Activated CD8-positive, alpha-beta T cell treated with anti-CD3 and anti-CD28 coated beads for 36 hours (primary cell): ENCODE measurements around the gene POLG. TPM values are rescaled to one million over a fixed set of nuclear protein-coding genes. Genes with fewer than 3 reads are reported as not detected.
A peak's percentile ranks its signal among the peaks of the same experiment; 100 is the strongest.

ENCODE experiments used
- ATAC-seq: fragments of 200-7000 bp; cut with Tn5 transposase; one replicate; pipeline ENCODE4 v1.10.0; 2021; ENCODE audit warnings: mild to moderate bottlenecking, moderate library complexity
- CTCF ChIA-PET: fragments of 350-600 bp; sonication (Branson Sonifier 250); formaldehyde crosslinking; loops from one replicate; lab custom pipeline; 2021; ENCODE audit warnings: antibody characterized with exemption; lab: Charles Lee
- POLR2A ChIA-PET: fragments of 350-600 bp; sonication (Branson Sonifier 250); formaldehyde crosslinking; loops from one replicate; lab custom pipeline; 2021; ENCODE audit warnings: antibody characterized with exemption; lab: Charles Lee
- DNase-seq: peaks from one replicate; pipeline ENCODE4 v3.0.0-alpha.2; 2020
- H3K27ac Mint-ChIP-seq: one replicate; pipeline ENCODE4 v1.8.0; 2021; ENCODE audit warnings: mild to moderate bottlenecking, mixed read lengths
- H3K27me3 Mint-ChIP-seq: one replicate; pipeline ENCODE4 v1.8.0; 2021; ENCODE audit warnings: mixed read lengths
- H3K36me3 Mint-ChIP-seq: one replicate; pipeline ENCODE4 v1.8.0; 2021; ENCODE audit warnings: low read depth, mixed read lengths
- H3K4me1 Mint-ChIP-seq: one replicate; pipeline ENCODE4 v1.8.0; 2021; ENCODE audit warnings: low read depth, mixed read lengths
- H3K4me3 Mint-ChIP-seq: one replicate; pipeline ENCODE4 v1.8.0; 2021; ENCODE audit warnings: mild to moderate bottlenecking, moderate library complexity, mixed read lengths
- H3K9me3 Mint-ChIP-seq: one replicate; pipeline ENCODE4 v1.8.0; 2021; ENCODE audit warnings: mixed read lengths
- intact Hi-C: fragments of 100-400 bp; cut with micrococcal nuclease; formaldehyde crosslinking; loops from one replicate; pipeline ENCODE4 v1.10.0; 2022
- total RNA-seq, 2 experiments: library from RNA; stranded (reverse); gene quantifications; one replicate each; pipeline ENCODE4 v1.2.3, GENCODE V29; 2021
- TF ChIP-seq, protein P1 (sequence below): fragments of 200-600 bp; IDR thresholded peaks from one replicate; pipeline ENCODE4 v1.8.0; 2022; ENCODE audit warnings: antibody characterized with exemption, mild to moderate bottlenecking

Gene POLG
- total RNA-seq, 2 experiments from 2014 or later, result 101 to 106 TPM

DNA sequence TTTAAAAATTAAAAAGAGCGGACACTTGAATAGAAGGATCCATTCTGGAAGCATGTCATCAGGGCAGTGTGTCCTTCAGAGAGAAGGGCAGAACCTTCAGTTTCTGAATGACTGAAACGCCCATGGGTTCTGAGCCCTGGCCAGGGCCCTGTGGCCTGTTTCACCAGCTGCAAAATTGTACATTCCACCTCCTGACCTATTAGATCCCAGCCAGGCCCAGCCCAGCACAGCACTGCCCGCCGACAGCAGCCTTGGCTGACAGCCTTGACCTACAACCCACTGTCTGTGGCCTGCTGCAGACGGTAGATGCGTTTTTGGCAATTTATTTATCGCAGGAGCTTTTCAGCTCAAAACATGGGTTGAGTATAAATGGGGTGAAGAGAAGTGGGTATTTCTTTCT is 5.9 kb upstream of the POLG start:
- POLR2A ChIA-PET, result no interaction called here
- Mint-ChIP-seq H3K4me1 (peaks cover 19% of the 10 kb centered on the region), H3K9me3 (no peaks in the 10 kb centered on the region), H3K4me3 (no peak overlapping the region), H3K27ac (no peak overlapping the region), H3K27me3 (peaks cover 3% of the 10 kb centered on the region), H3K36me3 (no peaks in the 10 kb centered on the region)
- intact Hi-C loops, result no loop called here
- CTCF ChIA-PET, result interaction anchor here (2.5 kb wide), 1 partner anchor 18 kb away, joined by 17 read pairs; no protein-coding TSS in a partner anchor
- TF ChIP-seq, protein P1, sequence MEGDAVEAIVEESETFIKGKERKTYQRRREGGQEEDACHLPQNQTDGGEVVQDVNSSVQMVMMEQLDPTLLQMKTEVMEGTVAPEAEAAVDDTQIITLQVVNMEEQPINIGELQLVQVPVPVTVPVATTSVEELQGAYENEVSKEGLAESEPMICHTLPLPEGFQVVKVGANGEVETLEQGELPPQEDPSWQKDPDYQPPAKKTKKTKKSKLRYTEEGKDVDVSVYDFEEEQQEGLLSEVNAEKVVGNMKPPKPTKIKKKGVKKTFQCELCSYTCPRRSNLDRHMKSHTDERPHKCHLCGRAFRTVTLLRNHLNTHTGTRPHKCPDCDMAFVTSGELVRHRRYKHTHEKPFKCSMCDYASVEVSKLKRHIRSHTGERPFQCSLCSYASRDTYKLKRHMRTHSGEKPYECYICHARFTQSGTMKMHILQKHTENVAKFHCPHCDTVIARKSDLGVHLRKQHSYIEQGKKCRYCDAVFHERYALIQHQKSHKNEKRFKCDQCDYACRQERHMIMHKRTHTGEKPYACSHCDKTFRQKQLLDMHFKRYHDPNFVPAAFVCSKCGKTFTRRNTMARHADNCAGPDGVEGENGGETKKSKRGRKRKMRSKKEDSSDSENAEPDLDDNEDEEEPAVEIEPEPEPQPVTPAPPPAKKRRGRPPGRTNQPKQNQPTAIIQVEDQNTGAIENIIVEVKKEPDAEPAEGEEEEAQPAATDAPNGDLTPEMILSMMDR, result no peak
- DNase-seq (no peak), ATAC-seq (no peak)

- TF ChIP-seq, protein P1, result no peak
- Mint-ChIP-seq H3K36me3 (peaks cover 10% of the 10 kb centered on the region), H3K9me3 (no peaks in the 10 kb centered on the region), H3K27ac (no peak overlapping the region), H3K4me1 (peaks cover 28% of the 10 kb centered on the region), H3K4me3 (no peak overlapping the region), H3K27me3 (peaks cover 2% of the 10 kb centered on the region)
- DNase-seq (peak; percentile 55), ATAC-seq (no peak)
- CTCF ChIA-PET, result interaction anchor here (0.7 to 12.7 kb wide), 4 partner anchors 19 to 131 kb away, joined by 3 to 116 read pairs (median 5); no protein-coding TSS in a partner anchor
- intact Hi-C loops, result no loop called here
- POLR2A ChIA-PET, result interaction anchor here (1.1 kb wide), 1 partner anchor 23 kb away, joined by 3 read pairs; no protein-coding TSS in a partner anchor
These were observed 3.4 kb upstream of the POLG start for GRCh38 chr15:89338036-89338435.

GRCh38 chr15:89335298-89336041 is 846 bp upstream of the POLG start:
- Mint-ChIP-seq H3K9me3 (no peaks in the 10 kb centered on the region), H3K36me3 (peaks cover 34% of the 10 kb centered on the region), H3K4me3 (peak overlapping the region; percentile 78), H3K4me1 (peaks cover 52% of the 10 kb centered on the region), H3K27ac (peak overlapping the region; percentile 80), H3K27me3 (peaks cover 2% of the 10 kb centered on the region)
- TF ChIP-seq, protein P1, result no peak
- DNase-seq (peak; percentile 69), ATAC-seq (peak; percentile 33)
- CTCF ChIA-PET, result interaction anchor here (1.2 to 12.7 kb wide), 4 partner anchors 21 to 160 kb away, joined by 3 to 116 read pairs (median 8); partner anchors contain the start of gene FANCI
- POLR2A ChIA-PET, result interaction anchor here (0.8 to 1.3 kb wide), 3 partner anchors 10 to 24 kb away, joined by 3 to 4 read pairs (median 3); no protein-coding TSS in a partner anchor
- intact Hi-C loops, result no loop called here

DNA sequence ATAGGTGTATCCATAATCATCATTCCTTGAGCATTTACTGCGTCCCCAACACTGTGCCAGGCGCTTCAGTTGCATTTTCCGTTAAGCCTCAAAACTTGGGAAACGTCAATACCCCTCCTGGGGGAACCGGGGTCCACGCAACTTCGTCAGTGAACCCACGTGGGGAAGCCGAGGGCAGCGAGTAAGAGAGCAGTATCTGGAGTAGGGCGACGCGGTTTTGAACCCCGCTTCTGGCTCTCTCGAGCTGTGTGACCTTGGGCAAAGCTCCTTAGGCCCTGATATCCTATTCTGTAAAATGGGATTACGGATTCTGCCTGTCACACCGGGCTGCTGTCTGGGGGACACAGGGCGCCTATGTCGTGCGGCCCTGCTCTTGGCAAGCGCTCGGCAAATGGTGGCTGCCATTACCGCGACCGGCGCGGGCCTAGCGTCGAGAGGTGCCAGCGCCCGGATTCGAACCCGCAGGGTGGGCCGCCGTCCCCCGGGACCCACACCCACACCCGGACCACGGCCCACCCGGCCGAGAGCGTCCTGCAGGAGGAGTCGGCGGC is 590 bp downstream of the POLG start:
- intact Hi-C loops, result no loop called here
- TF ChIP-seq, protein P1, result no peak
- H3K36me3 Mint-ChIP-seq, result peaks cover 49% of the 10 kb centered on the region
- peak overlapping the region; percentile 78 for H3K4me3 Mint-ChIP-seq
- H3K9me3 Mint-ChIP-seq, result no peaks in the 10 kb centered on the region
- ChIA-PET CTCF (interaction anchor here (1.1 to 12.7 kb wide), 4 partner anchors 10 to 90 kb away, joined by 3 to 116 read pairs (median 8); partner anchors contain the start of gene FANCI), POLR2A (interaction anchor here (0.6 to 11.7 kb wide), 5 partner anchors 15 to 221 kb away, joined by 3 to 128 read pairs (median 3); no protein-coding TSS in a partner anchor)
- peaks cover 2% of the 10 kb centered on the region for H3K27me3 Mint-ChIP-seq
- no peak for ATAC-seq
- H3K27ac Mint-ChIP-seq, result peak overlapping the region; percentile 78
- no peak for DNase-seq
- peaks cover 67% of the 10 kb centered on the region for H3K4me1 Mint-ChIP-seq
